DND-41 (cell line): ENCODE results near the gene C2CD2.

ENCODE experiments used
- CTCF ChIP-seq: IDR thresholded peaks from 2 replicates; pipeline ENCODE4 v1.5.1; 2012; ENCODE audit warnings: borderline replicate concordance, low read length, moderate library complexity, mild to moderate bottlenecking; ENCODE audit not compliant: poor library complexity, severe bottlenecking; ENCODE audit errors: extremely low read depth
- EZH2 ChIP-seq: IDR thresholded peaks from 3 replicates; pipeline ENCODE4 v1.6.1; 2012; ENCODE audit warnings: borderline replicate concordance, low read depth, mild to moderate bottlenecking, moderate library complexity, low read length, inconsistent platforms; ENCODE audit not compliant: severe bottlenecking

- TF ChIP-seq CTCF, result no peak
- TF ChIP-seq EZH2, result no peak
Observed at GRCh38 chr21:41940431-41940830, 13.4 kb downstream of the C2CD2 start.
